Aortic smooth muscle cell (primary cell): Measurements from ENCODE around the gene TBC1D3G. TPM values are rescaled to one million over a fixed set of nuclear protein-coding genes. Genes with fewer than 3 reads are reported as not detected.

Experiments used
- total RNA-seq: library from RNA; depleted of rRNA; stranded (reverse); fragments of >200 nt; gene quantifications from 2 replicates; pipeline ENCODE4 v1.2.3, GENCODE V29; 2014

The TBC1D3G gene
- total RNA-seq: not detected in 2 replicates

GRCh38 chr17:36323584-36323983 lies at the start of gene TBC1D3G:
Gene TBC1D3G (plus strand): TSS chr17:36323884. CDS start chr17:36325412, 1,528 bp downstream.

Other genes with a start within 250 kb of the TBC1D3G start
- gene CCL3, start 233.7 kb upstream of the TBC1D3G start, total RNA-seq: 0.12 TPM in 1 of 2 replicates, not detected in the other
- gene CCL4, start 220.1 kb upstream of the TBC1D3G start, total RNA-seq: not detected in 2 replicates
- gene TBC1D3B, start 147.2 kb upstream of the TBC1D3G start, total RNA-seq: 1.1 and 1.7 TPM in 2 replicates
- gene CCL3L1, start 127.1 kb upstream of the TBC1D3G start, total RNA-seq: not detected in 2 replicates
- not detected in 2 replicates for gene CCL4L2, start 112.8 kb upstream of the TBC1D3G start, total RNA-seq
- gene TBC1D3I, start 59.3 kb upstream of the TBC1D3G start, total RNA-seq: not detected in 2 replicates
- gene TBC1D3H, start 64.6 kb downstream of the TBC1D3G start, total RNA-seq: not detected in 2 replicates
- 20.3 and 26.6 TPM in 2 replicates for gene ZNHIT3, start 162.8 kb downstream of the TBC1D3G start, total RNA-seq
- 43.5 and 49.3 TPM in 2 replicates for gene MYO19, start 211.0 kb downstream of the TBC1D3G start, total RNA-seq
- gene PIGW, start 211.1 kb downstream of the TBC1D3G start, total RNA-seq: 5.7 and 7.1 TPM in 2 replicates
- gene GGNBP2, start 221.0 kb downstream of the TBC1D3G start, total RNA-seq: 67.3 and 70.0 TPM in 2 replicates